Measurements from ENCODE around the gene OBSL1. TPM values are rescaled to one million over a fixed set of nuclear protein-coding genes. Genes with fewer than 3 reads are reported as not detected.
A peak's percentile ranks its signal among the peaks of the same experiment; 100 is the strongest.

Gene OBSL1
- total and polyA plus RNA-seq, 4 donors, result 34.0 to 75.2 (median 64.0) TPM

- Histone ChIP-seq H3K27me3 (ENCODE audit: control insufficient read depth in 3 of 3, insufficient read depth in 3 of 3, low read length in 2 of 3) (no peaks in the 10 kb centered on the region), H3K4me1 (ENCODE audit: control insufficient read depth in 5 of 5, insufficient read depth in 5 of 5, low read length in 5 of 5) (peaks cover 0 to 5% (median 0%) of the 10 kb centered on the region in 5 donors), H3K9me3 (ENCODE audit: control insufficient read depth in 4 of 4, insufficient read depth in 3 of 4, low read length in 3 of 4) (no peaks in the 10 kb centered on the region), H3K9ac (ENCODE audit: insufficient read depth in 1 of 2, low read length in 2 of 2) (no peak overlapping the region), H3K27ac (ENCODE audit: low read depth in 1 of 2, low read length in 1 of 2) (peak overlapping the region in 1 of 2 donors; percentile 55), H3K36me3 (ENCODE audit: control insufficient read depth in 4 of 4, insufficient read depth in 4 of 4, low read length in 4 of 4) (peaks cover 0 to 28% (median 13%) of the 10 kb centered on the region in 4 donors), H3K4me3 (no peak overlapping the region)
- ATAC-seq (ENCODE audit: insufficient read depth, low FRiP score) (no peak), DNase-seq (no peak)
- WGBS, 2 donors, result 92 to 93% methylated on average over 3 of the region's 3 CpGs
- TF ChIP-seq CTCF (IDR thresholded peaks at IDR 0.05; ENCODE audit: control extremely low read depth, extremely low read depth), result no peak
Measured at GRCh38 chr2:219618733-219619122, 47.4 kb upstream of the OBSL1 start.

- 90 to 93% methylated on average over 4 of the region's 4 CpGs for WGBS, 2 donors
- Histone ChIP-seq H3K9ac (ENCODE audit: insufficient read depth in 1 of 2, low read length in 2 of 2) (no peak overlapping the region), H3K4me1 (ENCODE audit: control insufficient read depth in 5 of 5, insufficient read depth in 5 of 5, low read length in 5 of 5) (peaks cover 0 to under 1% (median 0%) of the 10 kb centered on the region in 5 donors), H3K27ac (ENCODE audit: low read depth in 1 of 2, low read length in 1 of 2) (peak overlapping the region in 1 of 2 donors; percentile 64), H3K36me3 (ENCODE audit: control insufficient read depth in 4 of 4, insufficient read depth in 4 of 4, low read length in 4 of 4) (peaks cover 0 to 39% (median 19%) of the 10 kb centered on the region in 4 donors), H3K27me3 (ENCODE audit: control insufficient read depth in 3 of 3, insufficient read depth in 3 of 3, low read length in 2 of 3) (no peaks in the 10 kb centered on the region), H3K4me3 (no peak overlapping the region), H3K9me3 (ENCODE audit: control insufficient read depth in 4 of 4, insufficient read depth in 3 of 4, low read length in 3 of 4) (no peaks in the 10 kb centered on the region)
- TF ChIP-seq CTCF (IDR thresholded peaks at IDR 0.05; ENCODE audit: control extremely low read depth, extremely low read depth), result no peak
- DNase-seq (no peak), ATAC-seq (ENCODE audit: insufficient read depth, low FRiP score) (no peak)
Measured at GRCh38 chr2:219616550-219616949, 45.2 kb upstream of the OBSL1 start.

DNA sequence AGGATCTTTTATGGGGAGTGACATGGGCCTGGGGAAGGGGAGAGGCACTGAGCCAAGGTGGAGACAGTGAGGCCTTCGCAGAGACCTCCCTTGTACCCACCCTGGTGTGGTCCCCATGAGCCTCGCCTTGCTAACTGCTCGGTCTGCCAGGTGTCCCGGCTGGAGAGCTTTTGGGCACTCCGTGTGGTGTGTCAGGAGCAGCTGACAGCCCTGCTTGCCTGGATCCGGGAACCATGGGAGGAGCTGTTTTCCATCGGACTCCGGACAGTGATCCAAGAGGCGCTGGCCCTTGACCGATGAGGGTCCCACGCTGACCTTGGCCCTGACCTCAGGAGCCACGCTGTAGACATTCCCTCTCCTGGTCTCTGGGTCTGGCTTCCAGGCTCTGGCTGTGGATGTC, 44.6 kb upstream of the OBSL1 start:
- Histone ChIP-seq H3K27me3 (ENCODE audit: control insufficient read depth in 3 of 3, insufficient read depth in 3 of 3, low read length in 2 of 3) (no peaks in the 10 kb centered on the region), H3K9ac (ENCODE audit: insufficient read depth in 1 of 2, low read length in 2 of 2) (no peak overlapping the region), H3K36me3 (ENCODE audit: control insufficient read depth in 4 of 4, insufficient read depth in 4 of 4, low read length in 4 of 4) (peaks cover 0 to 44% (median 23%) of the 10 kb centered on the region in 4 donors), H3K9me3 (ENCODE audit: control insufficient read depth in 4 of 4, insufficient read depth in 3 of 4, low read length in 3 of 4) (no peaks in the 10 kb centered on the region), H3K27ac (ENCODE audit: low read depth in 1 of 2, low read length in 1 of 2) (peak overlapping the region in 1 of 2 donors; percentile 64), H3K4me1 (ENCODE audit: control insufficient read depth in 5 of 5, insufficient read depth in 5 of 5, low read length in 5 of 5) (no peaks in the 10 kb centered on the region), H3K4me3 (no peak overlapping the region)
- WGBS, 2 donors, result 89% methylated on average over 12 of the region's 12 CpGs
- TF ChIP-seq CTCF (IDR thresholded peaks at IDR 0.05; ENCODE audit: control extremely low read depth, extremely low read depth), result no peak
- ATAC-seq (ENCODE audit: insufficient read depth, low FRiP score) (no peak), DNase-seq (no peak)

DNA sequence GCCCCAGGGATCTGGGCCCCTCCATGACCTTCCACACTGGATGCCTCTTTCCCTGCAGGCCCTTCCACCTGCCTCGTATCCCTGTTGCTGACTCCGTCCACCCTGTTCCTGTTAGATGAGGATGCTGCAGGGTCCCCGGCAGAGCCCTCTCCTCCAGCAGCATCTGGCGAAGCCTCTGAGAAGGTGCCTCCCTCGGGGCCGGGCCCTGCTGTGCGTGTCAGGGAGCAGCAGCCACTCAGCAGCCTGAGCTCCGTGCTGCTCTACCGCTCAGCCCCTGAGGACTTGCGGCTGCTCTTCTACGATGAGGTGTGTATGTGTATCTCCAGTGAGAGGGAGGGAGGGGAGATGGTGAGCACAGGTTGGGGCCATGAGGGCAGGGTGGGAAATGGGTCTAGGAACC, 43.7 kb upstream of the OBSL1 start:
- TF ChIP-seq CTCF (IDR thresholded peaks at IDR 0.05; ENCODE audit: control extremely low read depth, extremely low read depth), result no peak
- Histone ChIP-seq H3K9ac (ENCODE audit: insufficient read depth in 1 of 2, low read length in 2 of 2) (no peak overlapping the region), H3K36me3 (ENCODE audit: control insufficient read depth in 4 of 4, insufficient read depth in 4 of 4, low read length in 4 of 4) (peaks cover 0 to 48% (median 25%) of the 10 kb centered on the region in 4 donors), H3K27me3 (ENCODE audit: control insufficient read depth in 3 of 3, insufficient read depth in 3 of 3, low read length in 2 of 3) (no peaks in the 10 kb centered on the region), H3K4me1 (ENCODE audit: control insufficient read depth in 5 of 5, insufficient read depth in 5 of 5, low read length in 5 of 5) (no peaks in the 10 kb centered on the region), H3K4me3 (no peak overlapping the region), H3K27ac (ENCODE audit: low read depth in 1 of 2, low read length in 1 of 2) (no peak overlapping the region), H3K9me3 (ENCODE audit: control insufficient read depth in 4 of 4, insufficient read depth in 3 of 4, low read length in 3 of 4) (no peaks in the 10 kb centered on the region)
- ATAC-seq (ENCODE audit: insufficient read depth, low FRiP score) (no peak), DNase-seq (no peak)
- WGBS, 2 donors, result 94 to 97% methylated on average over 11 of the region's 11 CpGs

Measured in lung (tissue), 12 donors.